GM18505 (cell line): ENCODE results near the gene WDR59.
A peak's percentile ranks its signal among the peaks of the same experiment; 100 is the strongest.
"Not testable (repeated sequence)": the region's sequence is repeated elsewhere in the genome, so short reads cannot be mapped to it uniquely, and the experiment has no call there.

Experiments used
- ATAC-seq: cut with Tn5 transposase; IDR thresholded peaks from one replicate; pipeline ENCODE4 v1.9.1; 2021; ENCODE audit not compliant: unreplicated experiment
- POLR2A ChIP-seq: IDR thresholded peaks from 4 replicates; pipeline ENCODE4 v1.6.1; 2011; ENCODE audit warnings: borderline replicate concordance; ENCODE audit not compliant: insufficient read depth, insufficient read length; ENCODE audit errors: extremely low read depth

WDR59 gene

GRCh38 chr16:74868035-74868434 is 116.9 kb downstream of the WDR59 start:
- no peak for TF ChIP-seq POLR2A

GRCh38 chr16:74867281-74867849 is 117.6 kb downstream of the WDR59 start:
- no peak for ATAC-seq
- no peak for TF ChIP-seq POLR2A

More at GRCh38 chr16:74868035-74868434, 116.9 kb downstream of the WDR59 start:
- no peak for ATAC-seq

- no peak for TF ChIP-seq POLR2A
Observed at GRCh38 chr16:74865922-74866598, 118.9 kb downstream of the WDR59 start.

GRCh38 chr16:74862743-74863244 is 122.1 kb downstream of the WDR59 start:
- ATAC-seq: peak; percentile 59
- no peak for TF ChIP-seq POLR2A

More at GRCh38 chr16:74865922-74866598, 118.9 kb downstream of the WDR59 start:
- ATAC-seq: no peak

DNA sequence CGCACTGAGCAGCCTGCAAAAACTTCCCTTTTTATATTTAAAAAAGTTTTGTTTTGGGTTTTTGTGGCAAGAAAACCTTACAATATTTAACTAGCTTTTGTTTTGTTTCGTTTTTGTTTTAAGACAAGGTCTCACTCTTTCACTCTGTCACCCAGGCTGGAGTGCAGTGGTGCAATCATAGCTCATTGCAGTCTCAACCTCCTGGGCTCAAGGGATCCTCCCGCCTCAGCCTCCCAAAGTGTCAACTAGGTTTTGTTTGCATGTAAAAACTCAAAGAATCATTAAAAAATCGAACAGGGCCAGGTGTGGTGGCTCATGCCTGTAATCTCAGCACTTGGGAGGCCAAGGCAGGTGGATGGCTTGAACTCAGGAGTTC is 132.4 kb downstream of the WDR59 start:
- no peak for TF ChIP-seq POLR2A
- no peak for ATAC-seq

GRCh38 chr16:74850027-74850426 is 134.9 kb downstream of the WDR59 start:
- TF ChIP-seq POLR2A: no peak
- no peak for ATAC-seq

DNA sequence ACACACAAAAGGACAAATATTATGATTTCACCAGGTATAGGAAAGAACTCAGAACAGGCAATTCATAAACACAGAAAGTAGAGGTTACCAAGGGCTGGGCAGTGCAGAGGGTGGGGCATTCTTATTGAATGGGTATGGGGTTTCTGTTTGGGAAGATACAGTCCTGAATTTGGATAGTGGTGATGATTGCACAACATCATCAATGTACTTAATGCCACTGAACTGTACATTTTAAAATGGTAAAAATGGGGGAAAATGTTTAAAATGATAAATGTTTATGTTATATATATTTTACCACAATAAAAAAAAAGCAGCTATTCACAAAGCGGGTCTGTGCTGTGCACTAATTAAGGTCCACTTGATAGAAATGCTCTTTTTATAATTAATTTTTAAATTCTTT is 137.7 kb downstream of the WDR59 start:
- no peak for TF ChIP-seq POLR2A
- no peak for ATAC-seq

- no peak for ATAC-seq
- TF ChIP-seq POLR2A: no peak
Observed at GRCh38 chr16:74846714-74847113, 138.2 kb downstream of the WDR59 start.

DNA sequence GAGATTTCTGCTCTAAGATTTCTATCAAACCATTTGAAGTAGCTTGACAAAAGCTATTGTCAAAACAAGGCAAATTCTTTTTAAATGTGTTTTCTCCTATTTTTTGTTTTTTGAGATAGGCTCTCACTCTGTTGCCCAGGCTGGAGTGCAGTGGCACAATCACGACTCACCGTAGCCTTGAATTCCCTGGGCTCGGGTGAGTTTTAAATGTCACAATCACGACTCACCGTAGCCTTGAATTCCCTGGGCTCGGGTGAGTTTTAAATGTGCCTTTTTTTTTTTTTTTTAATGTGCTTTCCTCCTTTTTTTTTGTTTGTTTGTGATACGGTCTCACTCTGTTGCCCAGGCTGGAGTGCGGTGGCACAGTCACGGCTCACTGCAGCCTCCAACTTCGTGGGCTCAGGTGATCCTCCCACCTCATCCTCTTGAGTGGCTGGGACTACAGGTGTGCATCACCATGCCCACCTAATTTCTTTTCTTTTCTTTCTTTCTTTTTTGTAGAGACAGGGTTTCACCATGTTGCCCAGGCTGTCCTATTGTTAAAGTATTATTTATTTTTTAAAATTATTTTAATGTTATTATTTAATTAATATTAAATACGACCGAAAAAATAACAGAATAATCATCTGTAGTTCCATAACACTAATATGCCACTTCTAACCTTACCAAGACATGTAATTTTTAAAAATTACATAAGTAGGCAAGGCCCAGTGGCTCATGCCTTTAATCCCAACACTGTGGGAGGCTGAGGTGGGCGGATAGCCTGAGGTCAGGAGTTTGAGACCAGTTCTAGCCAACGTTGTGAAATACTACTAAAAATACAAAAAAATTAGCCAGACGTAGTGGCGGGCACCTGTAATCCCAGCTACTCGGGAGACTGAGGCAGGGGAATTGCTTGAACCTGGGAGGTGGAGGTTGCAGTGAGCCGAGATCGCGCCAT is 140.6 kb downstream of the WDR59 start:
- ATAC-seq: no peak
- TF ChIP-seq POLR2A: no peak

GRCh38 chr16:74843381-74844035 is 141.4 kb downstream of the WDR59 start:
- not testable (repeated sequence) for ATAC-seq

- TF ChIP-seq POLR2A: no peak
- no peak for ATAC-seq
Observed at GRCh38 chr16:74842413-74842812, 142.5 kb downstream of the WDR59 start.

GRCh38 chr16:74841904-74842303 is 143.0 kb downstream of the WDR59 start:
- no peak for TF ChIP-seq POLR2A
- no peak for ATAC-seq

DNA sequence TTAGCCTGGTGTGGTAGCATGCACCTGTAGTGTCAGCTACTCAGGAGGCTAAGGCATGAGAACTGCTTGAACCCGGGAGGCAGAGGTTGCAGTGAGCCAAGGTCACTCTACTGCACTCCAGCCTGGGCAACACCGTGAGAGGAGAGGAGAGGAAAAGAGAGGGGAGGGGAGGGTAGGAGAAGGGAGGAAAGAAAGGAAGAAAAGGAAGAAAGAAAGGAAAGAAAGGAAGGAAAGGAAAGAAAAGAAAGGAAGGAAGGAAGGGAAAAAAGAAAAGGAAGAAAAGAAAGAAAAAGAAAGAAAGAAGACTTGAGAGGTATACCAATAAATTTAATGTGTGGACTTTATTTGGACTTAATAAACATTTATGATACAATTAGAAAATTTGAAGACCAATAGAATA is 143.5 kb downstream of the WDR59 start:
- TF ChIP-seq POLR2A: no peak
- ATAC-seq: no peak
